Fibroblast of skin of scalp (primary cell): ENCODE measurements around the gene EMILIN2. TPM values are rescaled to one million over a fixed set of nuclear protein-coding genes. Genes with fewer than 3 reads are reported as not detected.
A peak's percentile ranks its signal among the peaks of the same experiment; 100 is the strongest.
"Not testable (repeated sequence)": the region's sequence is repeated elsewhere in the genome, so short reads cannot be mapped to it uniquely, and the experiment has no call there.

Experiments used
- DNase-seq: peaks from one replicate; pipeline ENCODE4 v3.0.0-alpha.2; 2013
- polyA plus RNA-seq, 2 experiments: library from polyadenylated mRNA; unstranded; fragments of 120-200 nt; gene quantifications; one replicate each; pipeline ENCODE4 v1.2.1, GENCODE V29; 2013; ENCODE audit not compliant: insufficient read length in 2 of 2

EMILIN2 gene
- polyA plus RNA-seq (2013, experiment 1 of 2; ENCODE audit: insufficient read length), result 126 TPM
- 122 TPM for polyA plus RNA-seq (2013, experiment 2 of 2; ENCODE audit: insufficient read length)

GRCh38 chr18:2846636-2847316, at the start of gene EMILIN2:
Gene EMILIN2, plus strand, starts transcription at chr18:2847006. Its CDS starts 183 bp downstream, at chr18:2847189.
- peak; percentile 94 for DNase-seq

- no peak for DNase-seq
Measured at GRCh38 chr18:2797951-2798350, 48.9 kb upstream of the EMILIN2 start.

- no peak for DNase-seq
Measured at GRCh38 chr18:2799369-2799768, 47.4 kb upstream of the EMILIN2 start.

- DNase-seq, result peak; percentile 69
Measured at GRCh38 chr18:2805970-2806943, 40.5 kb upstream of the EMILIN2 start.

- not testable (repeated sequence) for DNase-seq
Measured at GRCh38 chr18:2808640-2809039, 38.2 kb upstream of the EMILIN2 start.

GRCh38 chr18:2809666-2810183, 37.1 kb upstream of the EMILIN2 start:
- DNase-seq, result not testable (repeated sequence)

- DNase-seq, result no peak
Measured at GRCh38 chr18:2811416-2811815, 35.4 kb upstream of the EMILIN2 start.

GRCh38 chr18:2814928-2815327, 31.9 kb upstream of the EMILIN2 start:
- no peak for DNase-seq

- DNase-seq, result no peak
Measured at GRCh38 chr18:2818281-2818680, 28.5 kb upstream of the EMILIN2 start.

- DNase-seq, result no peak
Measured at GRCh38 chr18:2821695-2822094, 25.1 kb upstream of the EMILIN2 start.

GRCh38 chr18:2822213-2822921, 24.4 kb upstream of the EMILIN2 start:
- no peak for DNase-seq

GRCh38 chr18:2823202-2823601, 23.6 kb upstream of the EMILIN2 start:
- DNase-seq, result no peak

- no peak for DNase-seq
Measured at GRCh38 chr18:2823966-2824365, 22.8 kb upstream of the EMILIN2 start.

- no peak for DNase-seq
Measured at GRCh38 chr18:2824865-2825264, 21.9 kb upstream of the EMILIN2 start.

- no peak for DNase-seq
Measured at GRCh38 chr18:2825613-2826175, 21.1 kb upstream of the EMILIN2 start.

- no peak for DNase-seq
Measured at GRCh38 chr18:2826581-2826980, 20.2 kb upstream of the EMILIN2 start.

GRCh38 chr18:2827061-2827460, 19.7 kb upstream of the EMILIN2 start:
- DNase-seq, result peak; percentile 10

- DNase-seq, result not testable (repeated sequence)
Measured at GRCh38 chr18:2836118-2836517, 10.7 kb upstream of the EMILIN2 start.

GRCh38 chr18:2837290-2837689, 9.5 kb upstream of the EMILIN2 start:
- DNase-seq, result not testable (repeated sequence)

GRCh38 chr18:2839202-2839601, 7.6 kb upstream of the EMILIN2 start:
- DNase-seq, result no peak

GRCh38 chr18:2840521-2840920, 6.3 kb upstream of the EMILIN2 start:
- peak; percentile 74 for DNase-seq

GRCh38 chr18:2843146-2843545, 3.7 kb upstream of the EMILIN2 start:
- DNase-seq, result no peak
